Upper lobe of right lung (tissue), 1 donor: ENCODE measurements around the gene HOXD13. TPM values are rescaled to one million over a fixed set of nuclear protein-coding genes. Genes with fewer than 3 reads are reported as not detected.

Source experiments
- ATAC-seq: fragments of 200-7000 bp; cut with Tn5 transposase; one replicate; pipeline ENCODE4 v1.9.1; 2020; ENCODE audit warnings: mild to moderate bottlenecking, moderate library complexity
- DNase-seq: peaks from one replicate; pipeline ENCODE4 v3.0.0-alpha.2; 2020
- H3K27ac ChIP-seq: fragments of 200-600 bp; one replicate; pipeline ENCODE4 v1.8.0; 2022
- H3K27me3 ChIP-seq: fragments of 200-600 bp; one replicate; pipeline ENCODE4 v1.8.0; 2022; ENCODE audit warnings: mild to moderate bottlenecking
- H3K36me3 ChIP-seq: fragments of 200-600 bp; one replicate; pipeline ENCODE4 v1.8.0; 2022
- H3K4me1 ChIP-seq: fragments of 200-600 bp; one replicate; pipeline ENCODE4 v1.8.0; 2022
- H3K4me3 ChIP-seq: fragments of 200-600 bp; one replicate; pipeline ENCODE4 v1.8.0; 2022; ENCODE audit warnings: mild to moderate bottlenecking
- H3K9me3 ChIP-seq: fragments of 200-600 bp; one replicate; pipeline ENCODE4 v1.8.0; 2022
- CTCF ChIP-seq: fragments of 200-600 bp; IDR thresholded peaks from one replicate; pipeline ENCODE4 v1.8.0; 2022; ENCODE audit warnings: antibody characterized with exemption
- intact Hi-C: fragments of 100-400 bp; cut with DNase I; formaldehyde crosslinking; loops from one replicate; pipeline ENCODE4 v1.11.0; 2022
- total RNA-seq: library from RNA; stranded (reverse); fragmentation: NEBNext Ultra II Directional; extraction: Animal tissue kit (Norgen Biotek cat#: 25700); gene quantifications from one replicate; pipeline ENCODE4 v1.2.1, GENCODE V29; 2021
- donor health status: DM: no; HTN: yes; CAD: no; lungs with severe emphysema.

The HOXD13 gene
- total RNA-seq, 1 donor from 2014 or later, result not detected

GRCh38 chr2:176135035-176135440 lies 42.5 kb downstream of the HOXD13 start:
- H3K9me3 ChIP-seq, result no peaks in the 10 kb centered on the region
- H3K36me3 ChIP-seq, result no peaks in the 10 kb centered on the region
- intact Hi-C loops, result loop anchor here (10.0 kb wide), 2 partner anchors 320 to 420 kb away; no protein-coding TSS in a partner anchor
- ATAC-seq (no peak), DNase-seq (no peak)
- H3K4me3 ChIP-seq, result no peak overlapping the region
- peaks cover 13% of the 10 kb centered on the region for H3K4me1 ChIP-seq
- no peak for TF ChIP-seq CTCF
- H3K27ac ChIP-seq, result no peak overlapping the region
- peaks cover 98% of the 10 kb centered on the region for H3K27me3 ChIP-seq

- no peaks in the 10 kb centered on the region for H3K9me3 ChIP-seq
- H3K27ac ChIP-seq, result no peak overlapping the region
- peaks cover 19% of the 10 kb centered on the region for H3K4me1 ChIP-seq
- ATAC-seq (no peak), DNase-seq (peak; percentile 62)
- no peak for TF ChIP-seq CTCF
- no peaks in the 10 kb centered on the region for H3K36me3 ChIP-seq
- peaks cover 98% of the 10 kb centered on the region for H3K27me3 ChIP-seq
- peak overlapping the region; percentile 11 for H3K4me3 ChIP-seq
- intact Hi-C loops, result loop anchor here (10.0 kb wide), 2 partner anchors 318 to 418 kb away; no protein-coding TSS in a partner anchor
Observed at GRCh38 chr2:176136374-176137251, 44.1 kb downstream of the HOXD13 start.

- DNase-seq, result no peak
Observed at GRCh38 chr2:176137252-176137580, 44.7 kb downstream of the HOXD13 start.

GRCh38 chr2:176137906-176138305 lies 45.4 kb downstream of the HOXD13 start:
- ATAC-seq (no peak), DNase-seq (no peak)
- H3K27ac ChIP-seq, result no peak overlapping the region
- intact Hi-C loops, result loop anchor here (10.0 kb wide), 2 partner anchors 317 to 417 kb away; no protein-coding TSS in a partner anchor
- H3K27me3 ChIP-seq, result peaks cover 97% of the 10 kb centered on the region
- H3K9me3 ChIP-seq, result no peaks in the 10 kb centered on the region
- H3K36me3 ChIP-seq, result no peaks in the 10 kb centered on the region
- H3K4me1 ChIP-seq, result peaks cover 15% of the 10 kb centered on the region
- H3K4me3 ChIP-seq, result no peak overlapping the region
- TF ChIP-seq CTCF, result no peak

More at GRCh38 chr2:176137252-176137580, 44.7 kb downstream of the HOXD13 start:
- no peak for TF ChIP-seq CTCF
- no peaks in the 10 kb centered on the region for H3K9me3 ChIP-seq
- H3K4me3 ChIP-seq, result peak overlapping the region; percentile 11
- peaks cover 97% of the 10 kb centered on the region for H3K27me3 ChIP-seq
- intact Hi-C loops, result loop anchor here (10.0 kb wide), 2 partner anchors 318 to 418 kb away; no protein-coding TSS in a partner anchor
- H3K4me1 ChIP-seq, result peaks cover 18% of the 10 kb centered on the region
- ATAC-seq, result no peak
- H3K27ac ChIP-seq, result no peak overlapping the region
- H3K36me3 ChIP-seq, result no peaks in the 10 kb centered on the region

- DNase-seq (no peak), ATAC-seq (no peak)
- Histone ChIP-seq H3K36me3 (no peaks in the 10 kb centered on the region), H3K9me3 (no peaks in the 10 kb centered on the region), H3K4me3 (no peak overlapping the region), H3K27ac (no peak overlapping the region), H3K27me3 (peaks cover 96% of the 10 kb centered on the region), H3K4me1 (peaks cover 15% of the 10 kb centered on the region)
- intact Hi-C loops, result loop anchor here (10.0 kb wide), 2 partner anchors 316 to 416 kb away; no protein-coding TSS in a partner anchor
- no peak for TF ChIP-seq CTCF
Observed at GRCh38 chr2:176138526-176138922, 46.0 kb downstream of the HOXD13 start.
